Peyer's patch (tissue), 4 donors: ENCODE measurements around the gene MRM1. TPM values are rescaled to one million over a fixed set of nuclear protein-coding genes. Genes with fewer than 3 reads are reported as not detected.

Source experiments
- DNase-seq, 3 donors: peaks; one replicate each; pipeline ENCODE4 v3.0.0-alpha.2; 2017 to 2019
- H3K27ac ChIP-seq, 4 donors: fragments of 200-600 bp; sonication (generic); one replicate each; pipeline ENCODE4 v1.5.1; 2016 to 2019
- H3K27me3 ChIP-seq, 2 donors: fragments of 200-600 bp; sonication (generic); one replicate each; pipeline ENCODE4 v1.5.1; 2019
- H3K36me3 ChIP-seq, 3 donors: fragments of 200-600 bp; sonication (generic); one replicate each; pipeline ENCODE4 v1.5.1; 2016 to 2019
- H3K4me1 ChIP-seq, 4 donors: fragments of 200-600 bp; sonication (generic); one replicate each; pipeline ENCODE4 v1.5.1; 2016 to 2019
- H3K4me3 ChIP-seq, 4 donors: fragments of 200-600 bp; sonication (generic); 1 replicate in 3 of 4; 2 replicates in 1 of 4; pipeline ENCODE4 v1.5.1; 2016 to 2019; ENCODE audit warnings: mild to moderate bottlenecking in 1 of 4
- H3K9me3 ChIP-seq, 4 donors: fragments of 200-600 bp; sonication (generic); one replicate each; pipeline ENCODE4 v1.5.1; 2016 to 2019; ENCODE audit warnings: mild to moderate bottlenecking in 1 of 4
- CTCF ChIP-seq, 6 experiments: fragments of 450-650 bp in 4 of 6; fragments of 200-600 bp in 2 of 6; sonication (generic) in 1 of 6; IDR thresholded peaks; one replicate each; pipeline ENCODE4 v1.5.1; 2017 to 2019; ENCODE audit warnings: antibody characterized with exemption in 6 of 6, mild to moderate bottlenecking in 3 of 6, moderate library complexity in 1 of 6
- POLR2A ChIP-seq, 2 donors: fragments of 450-650 bp; IDR thresholded peaks; one replicate each; pipeline ENCODE4 v1.5.1; 2017; ENCODE audit warnings: antibody characterized with exemption in 2 of 2, mild to moderate bottlenecking in 2 of 2, moderate library complexity in 2 of 2
- total RNA-seq, 4 donors: library from RNA; depleted of rRNA; stranded (reverse); fragments of >200 nt; gene quantifications; one replicate each; pipeline ENCODE4 v1.1.0, GENCODE V29; 2016

Gene MRM1
- total RNA-seq, 4 donors from 2014 or later: 6.6 to 18.8 (median 13.9) TPM

- Histone ChIP-seq H3K36me3 (no peaks in the 10 kb centered on the region), H3K9me3 (no peaks in the 10 kb centered on the region), H3K4me1 (peaks cover 0 to 21% (median 4%) of the 10 kb centered on the region in 4 donors), H3K4me3 (no peak overlapping the region), H3K27me3 (peaks cover 0 to 17% of the 10 kb centered on the region in 2 donors), H3K27ac (no peak overlapping the region)
- TF ChIP-seq CTCF (IDR thresholded peaks at IDR 0.05) (no peak), POLR2A (IDR thresholded peaks at IDR 0.05) (no peak)
- DNase-seq: no peak
Measured at GRCh38 chr17:36643086-36643685, 41.8 kb downstream of the MRM1 start.

- no peaks in the 10 kb centered on the region for H3K9me3 ChIP-seq
- H3K27ac ChIP-seq: no peak overlapping the region
- H3K27me3 ChIP-seq: peaks cover 0 to 17% of the 10 kb centered on the region in 2 donors
- TF ChIP-seq CTCF (IDR thresholded peaks at IDR 0.05) (no peak), POLR2A (IDR thresholded peaks at IDR 0.05) (no peak)
- no peaks in the 10 kb centered on the region for H3K36me3 ChIP-seq
- DNase-seq: no peak
- H3K4me1 ChIP-seq: peaks cover 0 to 21% (median 4%) of the 10 kb centered on the region in 4 donors
- H3K4me3 ChIP-seq: no peak overlapping the region
Measured at GRCh38 chr17:36645422-36645821, 44.0 kb downstream of the MRM1 start.

GRCh38 chr17:36647636-36648035, 46.3 kb downstream of the MRM1 start:
- Histone ChIP-seq H3K9me3 (no peaks in the 10 kb centered on the region), H3K27ac (no peak overlapping the region), H3K4me1 (peaks cover 0 to 5% (median 0%) of the 10 kb centered on the region in 4 donors), H3K4me3 (no peak overlapping the region), H3K27me3 (no peaks in the 10 kb centered on the region), H3K36me3 (no peaks in the 10 kb centered on the region)
- DNase-seq: no peak
- no peak for TF ChIP-seq CTCF (IDR thresholded peaks at IDR 0.05)
- no peak for TF ChIP-seq POLR2A (IDR thresholded peaks at IDR 0.05)

- Histone ChIP-seq H3K9me3 (no peaks in the 10 kb centered on the region), H3K4me3 (no peak overlapping the region), H3K4me1 (peaks cover 0 to 2% (median 0%) of the 10 kb centered on the region in 4 donors), H3K27ac (no peak overlapping the region), H3K27me3 (no peaks in the 10 kb centered on the region), H3K36me3 (no peaks in the 10 kb centered on the region)
- no peak for DNase-seq
- TF ChIP-seq CTCF (IDR thresholded peaks at IDR 0.05): no peak
- TF ChIP-seq POLR2A (IDR thresholded peaks at IDR 0.05): no peak
Measured at GRCh38 chr17:36650096-36650775, 48.9 kb downstream of the MRM1 start.

GRCh38 chr17:36653374-36653773, 52.0 kb downstream of the MRM1 start:
- Histone ChIP-seq H3K4me1 (peaks cover 0 to 11% (median 4%) of the 10 kb centered on the region in 4 donors), H3K27me3 (no peaks in the 10 kb centered on the region), H3K4me3 (no peak overlapping the region), H3K9me3 (no peaks in the 10 kb centered on the region), H3K36me3 (no peaks in the 10 kb centered on the region), H3K27ac (no peak overlapping the region)
- DNase-seq: no peak
- TF ChIP-seq CTCF (IDR thresholded peaks at IDR 0.05) (no peak), POLR2A (IDR thresholded peaks at IDR 0.05) (no peak)
